ENCODE data around the gene RBSN. TPM values are rescaled to one million over a fixed set of nuclear protein-coding genes. Genes with fewer than 3 reads are reported as not detected.

The RBSN gene
- total and polyA plus RNA-seq, 2 of the 4 experiments (the other 2 are of a cell fraction), result 8.7 to 33.7 TPM

DNA sequence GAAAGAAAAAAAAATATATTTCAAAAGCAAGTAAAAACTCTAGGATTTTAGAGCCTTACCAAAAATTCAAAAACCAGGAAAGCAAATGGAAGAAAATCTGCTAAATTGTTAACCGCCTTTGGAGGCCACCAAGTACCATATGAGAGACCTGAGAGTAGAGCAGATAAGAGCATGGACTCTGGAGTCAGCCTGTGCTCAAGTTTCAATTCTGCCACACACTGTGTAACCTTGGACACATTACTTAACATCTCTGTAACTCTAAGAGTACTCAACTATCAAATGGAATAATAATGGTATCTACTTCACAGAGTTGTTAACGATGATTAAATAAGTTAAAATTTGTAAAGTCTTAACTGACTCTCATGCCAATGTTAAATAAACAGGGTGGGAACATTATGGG is 12.7 kb downstream of the RBSN start:
- dilution Hi-C loops (cut with HindIII; ENCODE audit: low sequenced_read_pairs, unreplicated experiment), result no loop called here

More for the DNA sequence above, 12.7 kb downstream of the RBSN start:
- Histone ChIP-seq H3K56ac (ENCODE audit: extremely low read depth, insufficient read depth, low read length) (no peak overlapping the region), H2BK20ac (ENCODE audit: low read depth, low read length) (no peak overlapping the region), H2BK15ac (ENCODE audit: low read depth, low read length) (no peak overlapping the region), H3K4ac (ENCODE audit: low read depth, low read length) (no peak overlapping the region), H3K9me1 (ENCODE audit: insufficient read depth, low read length) (peaks cover 8% of the 10 kb centered on the region; the same call in 1 of the 2 replicates), H3K4me1 (ENCODE audit: control insufficient read depth, insufficient read depth, low read length) (0 out of 2 replicates have a peak, but pooled peaks cover 2% of the 10 kb centered on the region), H4K5ac (ENCODE audit: low read depth, low read length) (no peak overlapping the region), H3K27ac (ENCODE audit: insufficient read depth, low read length) (no peak overlapping the region), H3K23ac (ENCODE audit: low read depth, low read length) (no peak overlapping the region), H2AFZ (replicated peaks; ENCODE audit: low read length, poor library complexity) (no peak overlapping the region), H2AK9ac (replicated peaks; ENCODE audit: low read depth, low read length, poor library complexity) (no peak overlapping the region), H3K9ac (ENCODE audit: low read depth, low read length) (no peak overlapping the region), H2BK5ac (ENCODE audit: low read depth, low read length, poor library complexity, severe bottlenecking) (no peak overlapping the region), H4K8ac (ENCODE audit: low read depth in 2 of 2, low read length in 2 of 2) (no peak overlapping the region), H4K20me1 (ENCODE audit: insufficient read depth, low read length) (no peaks in the 10 kb centered on the region), H3K9me3 (ENCODE audit: control insufficient read depth, insufficient read depth, low read length) (no peaks in the 10 kb centered on the region), H3K79me1 (ENCODE audit: low read depth in 1 of 2, low read length in 2 of 2) (peaks cover under 1 to 3% of the 10 kb centered on the region in 2 experiments; a peak in 2 of 4 replicates), H3K4me3 (ENCODE audit: insufficient read depth, low read depth, low read length) (no peak overlapping the region), H3K18ac (ENCODE audit: low read depth, low read length) (no peak overlapping the region), H3K36me3 (ENCODE audit: control insufficient read depth, insufficient read depth, low read length) (peaks cover 41% of the 10 kb centered on the region), H2AK5ac (ENCODE audit: low read depth, low read length) (no peak overlapping the region), H3K4me2 (ENCODE audit: low read depth, low read length) (no peak overlapping the region), H3K27me3 (ENCODE audit: control insufficient read depth, insufficient read depth, low read length) (no peaks in the 10 kb centered on the region), H4K91ac (ENCODE audit: insufficient read depth, low read depth, low read length) (no peak overlapping the region), H2BK120ac (ENCODE audit: low read depth, low read length) (no peak overlapping the region), H3K14ac (replicated peaks; ENCODE audit: low read depth, low read length) (no peak overlapping the region)
- TF ChIP-seq RCOR1 (IDR thresholded peaks at IDR 0.05; ENCODE audit: insufficient replicate concordance, low read length) (no peak), NFE2L2 (IDR thresholded peaks at IDR 0.05; ENCODE audit: low read depth, low read length) (no peak), USF2 (IDR thresholded peaks at IDR 0.05; ENCODE audit: low read depth, low read length) (no peak), SMC3 (IDR thresholded peaks at IDR 0.05; ENCODE audit: low read depth, low read length) (no peak), CEBPB (IDR thresholded peaks at IDR 0.05; ENCODE audit: low read depth, low read length) (no peak), MAFK (IDR thresholded peaks at IDR 0.05; ENCODE audit: low read depth, low read length) (no peak)
- no TSS peak for BruUV-seq (replicated peaks)
- no peak for ATAC-seq (ENCODE audit: low read depth)
- ChIA-PET CTCF (no interaction called here), POLR2A (ENCODE audit: unreplicated experiment) (no interaction called here)
- WGBS, 2 experiments (ENCODE audit: extremely low coverage in 2 of 2, insufficient read length in 1 of 2), result no CpG with 5 or more reads among the region's 2 CpGs
- intact Hi-C loops (cut with micrococcal nuclease), result no loop called here
- in situ Hi-C loops (cut with MboI; ENCODE audit: low sequenced_read_pairs), result no loop called here
- no peak for DNase-seq

Data from IMR-90 (cell line).